Ovary (tissue), 3 donors: ENCODE measurements around the gene MAP1LC3B.

ENCODE experiments used
- POLR2A ChIP-seq: fragments of 450-650 bp; IDR thresholded peaks from one replicate; pipeline ENCODE4 v1.6.1; 2017; ENCODE audit warnings: antibody characterized with exemption, mild to moderate bottlenecking, moderate library complexity
- TF ChIP-seq, protein P1 (sequence below), 3 donors: fragments of 450-650 bp in 2 of 3; fragments of 200-600 bp in 1 of 3; IDR thresholded peaks; one replicate each; pipeline versions ENCODE4 v1.5.1 to v1.8.0; 2016 to 2022; ENCODE audit warnings: antibody characterized with exemption in 3 of 3, mild to moderate bottlenecking in 1 of 3
- donor health status: DM: no; HTN: no; CAD: no.

DNA sequence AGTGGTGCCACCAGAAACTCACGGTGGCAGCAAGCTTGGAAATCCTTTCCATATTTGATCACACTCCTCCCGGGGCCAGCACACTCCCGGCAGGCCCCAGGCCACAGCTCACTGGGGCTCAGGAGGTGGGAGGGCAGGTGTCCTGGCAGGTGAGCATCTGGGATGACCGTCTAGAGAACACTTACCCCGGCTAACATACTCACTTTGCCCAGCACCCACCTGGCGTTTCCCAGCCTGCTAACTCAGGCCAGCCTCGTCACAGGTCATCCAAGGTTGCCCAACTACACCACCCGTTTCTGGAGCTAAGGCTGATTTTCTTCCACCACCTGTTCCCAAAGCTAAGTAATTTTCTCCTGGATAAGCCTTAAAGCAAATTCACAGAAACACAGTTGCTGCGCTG, 33.4 kb upstream of the MAP1LC3B start:
- no peak for TF ChIP-seq POLR2A
- TF ChIP-seq, protein P1, sequence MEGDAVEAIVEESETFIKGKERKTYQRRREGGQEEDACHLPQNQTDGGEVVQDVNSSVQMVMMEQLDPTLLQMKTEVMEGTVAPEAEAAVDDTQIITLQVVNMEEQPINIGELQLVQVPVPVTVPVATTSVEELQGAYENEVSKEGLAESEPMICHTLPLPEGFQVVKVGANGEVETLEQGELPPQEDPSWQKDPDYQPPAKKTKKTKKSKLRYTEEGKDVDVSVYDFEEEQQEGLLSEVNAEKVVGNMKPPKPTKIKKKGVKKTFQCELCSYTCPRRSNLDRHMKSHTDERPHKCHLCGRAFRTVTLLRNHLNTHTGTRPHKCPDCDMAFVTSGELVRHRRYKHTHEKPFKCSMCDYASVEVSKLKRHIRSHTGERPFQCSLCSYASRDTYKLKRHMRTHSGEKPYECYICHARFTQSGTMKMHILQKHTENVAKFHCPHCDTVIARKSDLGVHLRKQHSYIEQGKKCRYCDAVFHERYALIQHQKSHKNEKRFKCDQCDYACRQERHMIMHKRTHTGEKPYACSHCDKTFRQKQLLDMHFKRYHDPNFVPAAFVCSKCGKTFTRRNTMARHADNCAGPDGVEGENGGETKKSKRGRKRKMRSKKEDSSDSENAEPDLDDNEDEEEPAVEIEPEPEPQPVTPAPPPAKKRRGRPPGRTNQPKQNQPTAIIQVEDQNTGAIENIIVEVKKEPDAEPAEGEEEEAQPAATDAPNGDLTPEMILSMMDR (IDR thresholded peaks at IDR 0.05) = no peak
